ENCODE results near the gene CABYR.

Gene CABYR

DNA sequence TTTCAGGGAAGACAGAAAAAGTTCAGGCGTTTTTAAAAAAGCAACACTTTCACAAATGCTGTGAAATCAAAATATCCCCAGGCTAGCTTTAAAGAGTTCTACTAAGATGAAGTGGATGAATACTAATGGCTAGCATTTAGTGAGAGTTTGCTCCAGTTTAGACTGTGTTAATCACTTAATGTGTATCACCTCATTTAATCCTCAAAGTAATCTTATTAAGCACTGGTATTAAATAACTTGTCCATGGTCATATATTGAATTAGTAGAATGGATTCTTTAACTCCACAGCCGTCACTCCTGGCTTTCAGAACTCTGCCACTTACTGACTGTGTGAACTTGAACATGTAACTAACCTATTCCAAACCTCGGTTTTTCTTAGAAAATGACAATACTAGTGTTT is 66.0 kb downstream of the CABYR start:
- Histone ChIP-seq H3K36me3 (replicated peaks) (no peaks in the 10 kb centered on the region), H3K4me3 (no peak overlapping the region), H3K27me3 (ENCODE audit: low read depth) (no peaks in the 10 kb centered on the region), H3K4me1 (peaks cover 14% of the 10 kb centered on the region), H3K9me3 (no peaks in the 10 kb centered on the region)
- DNase-seq (ENCODE audit: low spot score in 2 of 2) = no peak
- in situ Hi-C loops (cut with MboI; ENCODE audit: low sequenced_read_pairs) = no loop called here

- H3K4me3 ChIP-seq = no peak overlapping the region
- DNase-seq (ENCODE audit: low spot score in 2 of 2) = peak in 1 of 2 experiments; percentile 51
- no peaks in the 10 kb centered on the region for H3K36me3 ChIP-seq (replicated peaks)
- peaks cover 14% of the 10 kb centered on the region for H3K4me1 ChIP-seq
- no peaks in the 10 kb centered on the region for H3K9me3 ChIP-seq
- in situ Hi-C loops (cut with MboI; ENCODE audit: low sequenced_read_pairs) = no loop called here
- H3K27me3 ChIP-seq (ENCODE audit: low read depth) = no peaks in the 10 kb centered on the region
These were observed 69.6 kb downstream of the CABYR start for GRCh38 chr18:24208270-24209035.

DNA sequence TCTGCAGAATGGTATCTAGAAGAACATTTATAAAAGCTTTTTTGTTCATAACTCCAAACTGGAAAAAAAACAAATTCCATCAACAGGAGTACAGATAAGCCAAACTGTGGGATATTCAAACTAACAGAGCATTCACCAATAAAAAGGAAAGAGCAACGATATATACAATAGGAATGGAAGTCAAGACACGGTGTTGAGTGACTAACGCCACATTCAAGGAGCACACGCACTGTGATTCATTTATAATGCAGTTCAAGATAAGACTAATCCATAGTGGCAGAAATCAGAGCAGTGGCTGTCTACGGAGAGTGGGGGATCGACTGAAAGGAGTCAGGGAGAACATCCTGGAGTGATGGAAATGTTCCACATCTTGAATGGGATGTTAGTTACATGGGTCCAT is 70.7 kb downstream of the CABYR start:
- H3K36me3 ChIP-seq (replicated peaks) = no peaks in the 10 kb centered on the region
- H3K4me1 ChIP-seq = peaks cover 14% of the 10 kb centered on the region
- H3K27me3 ChIP-seq (ENCODE audit: low read depth) = no peaks in the 10 kb centered on the region
- H3K4me3 ChIP-seq = no peak overlapping the region
- DNase-seq (ENCODE audit: low spot score in 2 of 2) = no peak
- no peaks in the 10 kb centered on the region for H3K9me3 ChIP-seq
- in situ Hi-C loops (cut with MboI; ENCODE audit: low sequenced_read_pairs) = no loop called here
